ENCODE results near the gene GALNT13. TPM values are rescaled to one million over a fixed set of nuclear protein-coding genes. Genes with fewer than 3 reads are reported as not detected.

The GALNT13 gene
- total RNA-seq, 1 donor from 2014 or later: not detected

DNA sequence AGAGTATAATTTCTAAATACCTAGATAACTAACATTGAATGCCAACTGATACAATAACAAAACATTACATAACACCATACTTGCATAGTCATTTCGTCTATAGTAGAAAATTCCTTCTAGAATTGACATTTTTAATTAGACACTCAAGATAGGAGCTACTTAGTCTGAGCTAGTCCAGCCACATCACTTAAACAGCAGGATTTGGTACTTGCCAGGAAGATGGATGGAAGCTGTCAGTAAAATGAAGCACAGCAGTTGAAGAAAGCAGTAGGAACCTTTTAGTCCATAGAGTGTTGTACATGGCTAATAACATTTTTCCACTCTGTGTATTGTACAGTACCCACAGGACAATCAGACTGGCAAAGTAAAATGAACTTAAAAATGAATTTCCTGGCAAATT, 372.0 kb downstream of the GALNT13 start:
- TF ChIP-seq, protein P1, sequence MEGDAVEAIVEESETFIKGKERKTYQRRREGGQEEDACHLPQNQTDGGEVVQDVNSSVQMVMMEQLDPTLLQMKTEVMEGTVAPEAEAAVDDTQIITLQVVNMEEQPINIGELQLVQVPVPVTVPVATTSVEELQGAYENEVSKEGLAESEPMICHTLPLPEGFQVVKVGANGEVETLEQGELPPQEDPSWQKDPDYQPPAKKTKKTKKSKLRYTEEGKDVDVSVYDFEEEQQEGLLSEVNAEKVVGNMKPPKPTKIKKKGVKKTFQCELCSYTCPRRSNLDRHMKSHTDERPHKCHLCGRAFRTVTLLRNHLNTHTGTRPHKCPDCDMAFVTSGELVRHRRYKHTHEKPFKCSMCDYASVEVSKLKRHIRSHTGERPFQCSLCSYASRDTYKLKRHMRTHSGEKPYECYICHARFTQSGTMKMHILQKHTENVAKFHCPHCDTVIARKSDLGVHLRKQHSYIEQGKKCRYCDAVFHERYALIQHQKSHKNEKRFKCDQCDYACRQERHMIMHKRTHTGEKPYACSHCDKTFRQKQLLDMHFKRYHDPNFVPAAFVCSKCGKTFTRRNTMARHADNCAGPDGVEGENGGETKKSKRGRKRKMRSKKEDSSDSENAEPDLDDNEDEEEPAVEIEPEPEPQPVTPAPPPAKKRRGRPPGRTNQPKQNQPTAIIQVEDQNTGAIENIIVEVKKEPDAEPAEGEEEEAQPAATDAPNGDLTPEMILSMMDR (IDR thresholded peaks at IDR 0.05): no peak
- ChIA-PET CTCF (no interaction called here), POLR2A (no interaction called here)
- Mint-ChIP-seq H3K4me3 (no peak overlapping the region), H3K9me3 (no peaks in the 10 kb centered on the region), H3K27ac (no peak overlapping the region), H3K27me3 (no peaks in the 10 kb centered on the region), H3K36me3 (ENCODE audit: low read depth) (no peaks in the 10 kb centered on the region), H3K4me1 (no peaks in the 10 kb centered on the region)
- no peak for DNase-seq
- intact Hi-C loops (cut with micrococcal nuclease): no loop called here
- ATAC-seq (ENCODE audit: low read depth): no peak

DNA sequence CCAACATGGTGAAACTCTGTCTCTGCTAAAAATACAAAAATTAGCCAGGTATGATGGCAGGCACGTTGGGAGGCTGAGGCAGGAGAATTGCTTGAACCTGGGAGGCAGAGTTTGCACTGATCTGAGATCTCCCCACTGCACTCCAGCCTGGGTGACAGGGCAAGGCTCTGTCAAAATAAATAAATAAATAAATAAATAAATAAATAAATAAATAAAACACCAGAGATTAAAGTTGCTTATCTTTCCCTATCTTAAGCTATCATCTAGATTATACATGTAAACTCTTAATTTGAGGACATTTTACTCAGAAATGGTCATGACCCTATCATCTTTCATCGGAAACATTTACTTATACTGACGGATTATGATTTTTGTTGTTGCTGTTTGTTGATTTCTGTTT, 373.2 kb downstream of the GALNT13 start:
- H3K4me3 Mint-ChIP-seq: no peak overlapping the region
- DNase-seq (no peak), ATAC-seq (ENCODE audit: low read depth) (no peak)
- CTCF ChIA-PET: no interaction called here
- no peak overlapping the region for H3K27ac Mint-ChIP-seq
- no peaks in the 10 kb centered on the region for H3K9me3 Mint-ChIP-seq
- POLR2A ChIA-PET: no interaction called here
- TF ChIP-seq, protein P1 (IDR thresholded peaks at IDR 0.05): no peak
- intact Hi-C loops (cut with micrococcal nuclease): no loop called here
- no peaks in the 10 kb centered on the region for H3K27me3 Mint-ChIP-seq
- H3K4me1 Mint-ChIP-seq: no peaks in the 10 kb centered on the region
- H3K36me3 Mint-ChIP-seq (ENCODE audit: low read depth): no peaks in the 10 kb centered on the region

DNA sequence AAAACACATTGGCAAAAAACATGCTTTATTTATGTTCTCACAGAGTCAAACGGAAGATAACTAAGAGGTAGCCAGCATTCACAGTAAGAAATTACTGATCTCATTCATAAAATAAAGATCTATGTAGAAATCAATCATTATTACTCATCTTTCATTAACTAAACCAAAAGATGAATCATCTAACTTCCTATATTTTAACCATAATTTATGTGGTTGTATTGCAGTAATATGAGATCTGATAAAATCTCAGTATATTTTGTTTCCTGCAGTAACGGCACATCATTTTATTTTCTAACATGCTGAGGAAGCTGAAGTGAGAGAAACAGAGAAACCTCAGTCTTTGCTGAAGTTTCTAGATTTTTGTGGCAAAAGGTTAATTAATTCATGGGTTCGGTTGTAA, 375.8 kb downstream of the GALNT13 start:
- H3K4me3 Mint-ChIP-seq: no peak overlapping the region
- no peaks in the 10 kb centered on the region for H3K4me1 Mint-ChIP-seq
- ChIA-PET CTCF (no interaction called here), POLR2A (no interaction called here)
- H3K36me3 Mint-ChIP-seq (ENCODE audit: low read depth): no peaks in the 10 kb centered on the region
- TF ChIP-seq, protein P1 (IDR thresholded peaks at IDR 0.05): no peak
- H3K27me3 Mint-ChIP-seq: no peaks in the 10 kb centered on the region
- ATAC-seq (ENCODE audit: low read depth) (no peak), DNase-seq (no peak)
- intact Hi-C loops (cut with micrococcal nuclease): no loop called here
- H3K27ac Mint-ChIP-seq: no peak overlapping the region
- H3K9me3 Mint-ChIP-seq: no peaks in the 10 kb centered on the region

DNA sequence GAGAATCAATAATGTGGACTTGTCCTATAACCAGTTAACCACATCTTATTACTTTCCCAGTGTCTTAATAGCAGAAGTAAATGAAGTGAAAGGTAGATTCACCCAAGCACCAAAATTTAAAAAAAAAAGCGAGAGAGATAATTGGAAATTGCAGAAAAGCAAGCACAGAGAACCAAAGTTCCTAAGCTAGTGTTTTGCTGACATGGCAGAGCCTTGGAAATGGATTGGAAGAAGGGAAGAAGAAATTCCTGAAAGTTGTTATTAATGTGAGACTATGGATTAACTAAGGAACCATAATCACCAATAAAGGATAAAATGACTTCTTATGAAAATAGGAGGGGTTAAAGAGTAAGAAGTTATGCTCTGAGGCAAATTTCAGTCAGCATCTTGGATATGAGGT, 384.4 kb downstream of the GALNT13 start:
- CTCF ChIA-PET: no interaction called here
- H3K27ac Mint-ChIP-seq: no peak overlapping the region
- H3K4me3 Mint-ChIP-seq: no peak overlapping the region
- POLR2A ChIA-PET: no interaction called here
- ATAC-seq (ENCODE audit: low read depth): no peak
- TF ChIP-seq, protein P1 (IDR thresholded peaks at IDR 0.05): no peak
- H3K9me3 Mint-ChIP-seq: peaks cover 3% of the 10 kb centered on the region
- H3K36me3 Mint-ChIP-seq (ENCODE audit: low read depth): no peaks in the 10 kb centered on the region
- no peak for DNase-seq
- no peaks in the 10 kb centered on the region for H3K27me3 Mint-ChIP-seq
- intact Hi-C loops (cut with micrococcal nuclease): no loop called here
- no peaks in the 10 kb centered on the region for H3K4me1 Mint-ChIP-seq

DNA sequence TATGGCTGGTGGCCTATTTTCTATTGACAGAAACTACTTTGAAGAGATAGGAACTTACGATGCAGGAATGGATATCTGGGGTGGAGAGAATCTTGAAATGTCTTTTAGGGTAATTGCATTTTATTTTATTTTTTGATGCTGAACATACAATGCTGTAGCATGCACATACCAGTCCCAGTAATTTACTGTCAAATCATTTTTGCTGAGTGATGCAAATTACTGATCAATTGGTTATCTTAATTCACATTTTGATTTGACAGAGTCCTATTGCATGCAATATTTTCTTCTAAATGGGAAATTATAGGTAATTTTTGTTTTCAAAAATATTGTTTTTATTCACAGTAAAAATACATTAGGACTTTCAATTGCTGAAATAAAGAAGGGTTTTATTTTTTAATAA, 387.3 kb downstream of the GALNT13 start:
- intact Hi-C loops (cut with micrococcal nuclease): no loop called here
- H3K27me3 Mint-ChIP-seq: no peaks in the 10 kb centered on the region
- POLR2A ChIA-PET: no interaction called here
- no peaks in the 10 kb centered on the region for H3K36me3 Mint-ChIP-seq (ENCODE audit: low read depth)
- TF ChIP-seq, protein P1 (IDR thresholded peaks at IDR 0.05): no peak
- peaks cover 3% of the 10 kb centered on the region for H3K9me3 Mint-ChIP-seq
- H3K27ac Mint-ChIP-seq: no peak overlapping the region
- no peak for ATAC-seq (ENCODE audit: low read depth)
- CTCF ChIA-PET: no interaction called here
- no peaks in the 10 kb centered on the region for H3K4me1 Mint-ChIP-seq
- no peak for DNase-seq
- H3K4me3 Mint-ChIP-seq: no peak overlapping the region

All from activated B cell treated with CpG ODN at 0.5 μM for 24 hours (primary cell).